ENCODE measurements around the gene GABPB2.

GABPB2 gene

DNA sequence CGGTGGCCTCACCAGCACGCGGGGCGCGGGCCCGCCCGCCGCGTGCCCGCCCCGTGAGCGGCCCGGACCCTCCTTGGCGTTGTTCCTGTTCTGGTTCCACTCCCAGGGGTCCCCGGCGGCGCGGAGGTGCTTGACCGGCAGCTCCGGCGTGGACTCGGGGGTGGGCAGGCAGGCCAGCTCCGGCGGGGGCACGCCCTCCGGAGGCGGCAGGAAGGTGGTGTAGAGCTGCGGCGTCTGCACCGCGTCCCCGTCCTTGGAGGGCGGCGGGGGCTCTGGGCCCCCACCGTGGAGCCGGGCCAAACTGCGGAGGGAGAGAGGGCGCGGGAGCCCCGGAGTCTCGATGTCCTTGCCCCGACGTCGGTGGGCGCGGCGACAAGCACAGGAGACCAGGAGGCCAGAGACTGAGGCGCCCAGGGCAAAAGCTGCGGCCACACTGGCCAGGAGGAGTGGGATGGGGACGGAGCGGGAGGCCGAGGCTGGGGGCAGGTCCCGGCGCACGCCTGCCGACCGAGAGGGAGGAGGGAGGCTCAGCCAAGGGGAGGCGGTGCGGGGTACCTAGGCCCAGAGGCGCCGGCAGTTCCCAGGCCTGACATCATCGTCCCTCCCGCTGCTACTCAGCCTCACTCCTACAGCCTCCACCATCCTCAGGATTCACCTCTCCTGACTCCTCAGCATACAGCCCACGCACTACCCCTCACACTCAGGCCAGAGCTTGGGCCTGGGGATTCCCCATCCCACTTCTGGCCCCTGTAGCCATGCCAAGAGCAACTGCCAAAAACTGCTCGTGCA lies 62.7 kb downstream of the GABPB2 start:
- no peak for DNase-seq

DNA sequence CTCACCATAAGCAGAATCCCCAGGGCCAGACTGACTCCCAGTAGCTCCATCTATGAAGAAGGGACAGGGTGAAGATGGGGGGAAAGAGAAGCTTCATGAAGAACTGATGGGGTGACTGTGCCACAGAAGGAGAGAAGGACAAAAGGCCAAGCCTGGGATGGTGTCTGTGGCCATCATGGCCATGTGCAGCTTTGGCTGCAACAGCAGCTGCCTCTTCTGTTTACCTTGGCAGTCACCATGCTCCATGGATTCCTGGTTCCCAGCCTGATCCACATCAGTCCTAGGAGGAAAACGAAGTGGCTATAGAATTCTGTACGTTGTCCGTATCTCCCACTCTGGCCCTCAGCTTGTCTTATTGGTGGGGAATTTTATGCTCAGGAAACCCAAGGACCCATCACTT lies 63.8 kb downstream of the GABPB2 start:
- DNase-seq: no peak

DNA sequence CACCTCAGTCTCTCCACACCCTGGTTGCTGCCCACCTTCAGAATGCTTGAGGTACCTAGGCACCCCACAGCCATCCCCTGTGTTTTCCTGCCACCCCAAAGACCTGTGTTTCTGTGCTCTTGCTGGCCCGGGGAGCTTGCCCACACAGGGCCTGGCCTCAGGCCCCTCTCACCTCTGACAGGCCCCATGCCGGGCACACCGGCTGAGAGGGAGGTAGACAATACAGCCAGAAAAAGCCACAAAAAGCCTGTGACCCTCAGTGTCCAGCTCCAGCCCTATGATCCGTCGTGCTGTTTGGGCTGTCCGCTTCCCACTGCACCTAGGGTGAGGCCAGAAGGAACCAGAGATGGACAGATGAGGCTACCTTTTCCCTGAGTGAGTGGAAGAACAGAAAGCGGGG lies 64.4 kb downstream of the GABPB2 start:
- DNase-seq: no peak

DNA sequence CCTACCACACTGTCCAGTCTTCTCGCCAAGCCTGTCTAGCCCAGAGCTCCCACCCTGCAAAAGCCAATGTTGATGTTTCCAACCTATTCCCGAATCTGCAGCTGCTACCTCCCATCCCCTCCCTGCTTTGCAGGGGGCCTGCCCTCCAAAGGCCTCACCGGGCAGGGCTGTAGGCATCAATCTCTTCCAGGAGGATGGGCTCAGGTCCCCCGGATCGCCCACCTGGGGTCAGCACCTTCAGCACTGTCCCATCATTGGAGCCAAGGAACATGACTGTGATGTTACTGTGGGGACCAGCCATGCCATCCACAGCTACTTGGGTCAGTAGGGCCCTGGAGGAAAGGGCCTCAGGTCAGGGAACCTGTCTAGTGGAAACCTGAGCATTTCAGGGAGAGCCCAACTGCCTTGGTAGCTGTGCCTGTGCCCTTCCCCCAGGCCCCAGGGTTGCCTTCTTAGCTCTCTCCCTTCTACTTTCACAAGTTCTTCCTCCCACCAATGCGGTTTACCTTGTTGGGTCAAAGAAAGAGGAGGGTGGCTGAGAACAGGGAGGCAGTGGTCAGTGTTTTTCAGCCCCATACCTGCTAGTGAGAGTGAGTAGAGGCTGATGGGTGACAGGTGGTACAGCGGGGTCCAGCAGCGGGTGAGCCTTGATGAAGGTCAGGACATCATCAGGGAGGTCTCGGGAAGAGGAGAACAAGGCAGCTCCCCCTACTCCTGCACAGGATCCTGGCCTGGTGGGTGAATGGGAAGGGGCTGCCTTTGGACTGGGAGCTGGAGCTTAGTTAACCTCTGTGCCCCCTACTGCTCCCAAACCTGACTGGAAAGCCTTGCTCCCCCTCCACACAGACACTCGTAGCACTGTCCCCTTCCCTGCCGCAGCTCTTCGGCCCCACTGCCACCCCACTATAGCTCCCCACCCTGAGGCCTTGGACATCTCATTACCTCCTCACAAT lies 65.1 kb downstream of the GABPB2 start:
- DNase-seq: no peak

DNA sequence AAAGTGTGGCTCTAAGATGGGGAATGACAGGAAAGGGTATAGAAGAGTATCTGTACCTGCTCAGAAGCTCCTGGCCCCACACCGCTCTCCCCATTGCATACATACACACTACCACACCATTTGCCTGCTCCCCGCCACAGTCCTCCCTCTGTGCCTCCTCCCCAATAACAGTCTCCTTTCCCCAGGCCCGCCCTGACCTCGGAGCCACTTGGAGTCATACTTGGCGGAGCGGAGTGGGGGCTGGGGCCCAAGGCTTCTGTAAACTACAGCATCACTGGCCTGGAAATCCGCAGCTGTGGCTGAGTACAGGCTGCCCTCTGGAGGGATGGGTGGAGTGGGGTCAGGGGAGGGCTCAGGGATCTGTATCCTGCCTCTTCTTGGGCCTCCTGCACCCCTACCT lies 67.2 kb downstream of the GABPB2 start:
- no peak for DNase-seq

- DNase-seq: no peak
Measured at GRCh38 chr1:151142411-151143056, 72.0 kb downstream of the GABPB2 start.

GRCh38 chr1:151143057-151143435 lies 72.5 kb downstream of the GABPB2 start:
- no peak for DNase-seq

DNA sequence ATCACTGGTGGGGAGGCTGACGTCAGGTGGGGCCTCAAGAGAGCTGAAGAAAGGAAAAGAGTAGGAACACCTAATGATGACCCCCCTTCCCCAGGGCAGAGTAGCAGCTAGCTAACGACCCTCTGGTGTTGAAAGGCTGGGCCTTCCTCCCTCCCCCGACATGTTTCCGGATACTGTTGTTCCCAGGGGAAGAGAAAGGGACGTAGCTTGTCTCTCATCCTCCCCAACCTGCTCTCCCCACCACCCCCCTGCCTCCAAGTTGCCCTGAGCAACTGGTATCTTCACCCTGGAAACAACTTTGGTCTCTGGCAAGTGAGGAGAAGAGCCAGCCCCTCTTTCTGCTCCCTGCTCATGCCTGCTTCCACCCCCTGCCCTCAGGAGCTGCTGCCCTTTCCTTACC lies 73.4 kb downstream of the GABPB2 start:
- no peak for DNase-seq

- no peak for DNase-seq
Measured at GRCh38 chr1:151144474-151145303, 74.1 kb downstream of the GABPB2 start.

- DNase-seq: peak; percentile 51
Measured at GRCh38 chr1:151145304-151146071, 74.9 kb downstream of the GABPB2 start.

GRCh38 chr1:151146072-151146411 lies 75.5 kb downstream of the GABPB2 start:
- DNase-seq: no peak

GRCh38 chr1:151146412-151147131 lies 76.0 kb downstream of the GABPB2 start, which contains the start of gene SEMA6C:
TSS of gene SEMA6C (minus strand) at chr1:151146631. CDS start at chr1:151142621, 4,010 bp downstream.
- peak; percentile 92 for DNase-seq

DNA sequence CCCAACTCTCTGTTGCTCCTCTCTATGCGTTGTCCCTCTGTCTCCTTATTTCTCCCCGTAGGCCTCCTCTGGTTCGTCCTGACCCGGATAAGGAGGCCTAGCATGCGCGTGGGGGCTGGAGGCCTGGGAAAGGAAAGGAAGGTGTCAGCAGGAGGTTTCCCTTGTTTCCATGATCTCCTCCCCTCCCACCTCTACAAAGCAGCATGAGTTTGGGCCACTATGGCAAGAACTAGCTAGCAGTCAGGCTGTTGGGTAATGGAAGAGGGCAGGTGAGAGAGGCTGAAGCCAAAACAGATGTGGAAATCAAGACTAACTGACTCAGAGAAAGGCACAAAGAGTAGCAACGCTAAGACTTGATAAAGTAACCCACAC lies 76.6 kb downstream of the GABPB2 start:
- peak; percentile 10 for DNase-seq

DNA sequence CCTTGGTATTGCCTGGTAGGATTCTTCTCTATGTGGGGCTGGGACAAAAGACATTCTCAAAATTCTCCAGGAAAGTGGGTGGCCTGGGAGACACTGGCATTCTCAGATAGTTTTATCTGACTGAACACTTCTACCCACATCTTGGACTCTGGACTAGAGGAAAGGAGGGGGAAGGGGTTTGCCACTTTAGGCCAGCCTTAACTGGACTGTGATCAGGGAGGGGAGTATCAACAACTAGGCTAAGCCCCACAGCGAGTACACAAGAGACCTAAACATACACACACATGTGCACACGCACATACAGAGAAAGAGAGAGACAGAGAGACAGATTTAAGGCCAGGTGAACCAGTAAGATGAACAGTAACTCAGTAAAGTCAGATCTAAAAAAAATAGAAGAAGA lies 77.1 kb downstream of the GABPB2 start:
- DNase-seq: no peak

DNA sequence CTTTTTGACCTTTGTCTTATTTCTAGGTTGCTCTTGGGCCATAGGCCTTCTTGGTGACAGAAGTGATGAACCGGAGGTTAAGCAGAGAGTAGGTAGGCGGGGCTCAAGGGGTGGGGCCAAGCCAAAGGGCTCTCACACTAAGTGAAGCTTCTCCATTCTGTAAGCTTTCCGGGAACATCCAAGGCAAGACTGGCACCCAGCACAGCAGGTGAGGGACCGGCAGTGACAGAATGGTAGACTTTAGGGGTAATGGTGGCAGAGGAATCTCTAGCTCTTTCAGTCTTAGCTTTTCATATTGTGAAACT lies 85.9 kb downstream of the GABPB2 start, which contains the start of gene TNFAIP8L2:
Gene TNFAIP8L2 (plus strand): TSS at position 135 of the 305 bp plus-strand sequence. CDS start 2,049 bp downstream, outside the sequence.
- DNase-seq: peak; percentile 91

- DNase-seq: peak; percentile 75
Measured at GRCh38 chr1:151157067-151157531, 86.5 kb downstream of the GABPB2 start.

GRCh38 chr1:151158326-151158725 lies 87.8 kb downstream of the GABPB2 start:
- DNase-seq: peak; percentile 33

DNA sequence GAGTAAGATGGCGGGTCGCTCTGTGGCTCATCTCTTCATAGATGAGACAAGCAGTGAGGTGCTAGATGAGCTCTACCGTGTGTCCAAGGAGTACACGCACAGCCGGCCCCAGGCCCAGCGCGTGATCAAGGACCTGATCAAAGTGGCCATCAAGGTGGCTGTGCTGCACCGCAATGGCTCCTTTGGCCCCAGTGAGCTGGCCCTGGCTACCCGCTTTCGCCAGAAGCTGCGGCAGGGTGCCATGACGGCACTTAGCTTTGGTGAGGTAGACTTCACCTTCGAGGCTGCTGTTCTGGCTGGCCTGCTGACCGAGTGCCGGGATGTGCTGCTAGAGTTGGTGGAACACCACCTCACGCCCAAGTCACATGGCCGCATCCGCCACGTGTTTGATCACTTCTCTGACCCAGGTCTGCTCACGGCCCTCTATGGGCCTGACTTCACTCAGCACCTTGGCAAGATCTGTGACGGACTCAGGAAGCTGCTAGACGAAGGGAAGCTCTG lies 88.2 kb downstream of the GABPB2 start:
- DNase-seq: peak; percentile 14

- no peak for DNase-seq
Measured at GRCh38 chr1:151159373-151159772, 88.8 kb downstream of the GABPB2 start.

- no peak for DNase-seq
Measured at GRCh38 chr1:151164732-151165280, 94.2 kb downstream of the GABPB2 start.
